H9 (cell line): ENCODE results near the gene RAB11FIP4. TPM values are rescaled to one million over a fixed set of nuclear protein-coding genes. Genes with fewer than 3 reads are reported as not detected.

ENCODE experiments used
- DNase-seq: peaks from one replicate; pipeline ENCODE4 v3.0.0-alpha.2; 2017
- H2AFZ ChIP-seq: one replicate; pipeline ENCODE4 v1.6.1; 2013; ENCODE audit warnings: mild to moderate bottlenecking, low read length, control low read depth, moderate library complexity
- H2AK5ac ChIP-seq: 2 replicates; pipeline ENCODE4 v1.6.1; 2013; ENCODE audit warnings: low read length, control low read depth, mixed read lengths; ENCODE audit not compliant: insufficient read length
- H2BK120ac ChIP-seq: one replicate; pipeline ENCODE4 v1.6.1; 2013; ENCODE audit warnings: low read depth, mild to moderate bottlenecking, low read length, control low read depth, inconsistent platforms; ENCODE audit not compliant: poor library complexity, severe bottlenecking
- H2BK12ac ChIP-seq: 2 replicates; pipeline ENCODE4 v1.6.1; 2013; ENCODE audit warnings: low read length, control low read depth, mixed read lengths, low read depth; ENCODE audit not compliant: insufficient read length
- H2BK15ac ChIP-seq: 2 replicates; pipeline ENCODE4 v1.6.1; 2013; ENCODE audit warnings: low read depth, low read length, control low read depth
- H2BK20ac ChIP-seq: one replicate; pipeline ENCODE4 v1.6.1; 2013; ENCODE audit warnings: low read depth, mild to moderate bottlenecking, low read length, control low read depth, inconsistent platforms; ENCODE audit not compliant: poor library complexity, severe bottlenecking
- H2BK5ac ChIP-seq: 2 replicates; pipeline ENCODE4 v1.6.1; 2013; ENCODE audit warnings: low read length, control low read depth, mixed read lengths; ENCODE audit not compliant: insufficient read length
- H3K14ac ChIP-seq: 2 replicates; pipeline ENCODE4 v1.6.1; 2013; ENCODE audit warnings: low read length, control low read depth; ENCODE audit not compliant: insufficient read depth
- H3K18ac ChIP-seq: 2 replicates; pipeline ENCODE4 v1.6.1; 2013; ENCODE audit warnings: low read depth, mild to moderate bottlenecking, mixed read lengths, low read length, control low read depth; ENCODE audit not compliant: insufficient read length
- H3K23ac ChIP-seq: 2 replicates; pipeline ENCODE4 v1.6.1; 2013; ENCODE audit warnings: low read length, control low read depth, mixed read lengths, low read depth; ENCODE audit not compliant: insufficient read length
- H3K23me2 ChIP-seq: 2 replicates; pipeline ENCODE4 v1.6.1; 2013; ENCODE audit warnings: low read depth, mild to moderate bottlenecking, mixed read lengths, low read length, control low read depth; ENCODE audit not compliant: insufficient read length, poor library complexity, severe bottlenecking
- H3K27ac ChIP-seq: 2 replicates; pipeline ENCODE4 v1.5.1; 2013; ENCODE audit warnings: low read length, control low read depth, mixed read lengths, low read depth; ENCODE audit not compliant: insufficient read length
- H3K27me3 ChIP-seq: 2 replicates; pipeline ENCODE4 v1.6.1; 2013; ENCODE audit warnings: low read length, control low read depth, inconsistent platforms; ENCODE audit not compliant: insufficient read depth
- H3K4ac ChIP-seq: 2 replicates; pipeline ENCODE4 v1.6.1; 2013; ENCODE audit warnings: low read depth, mild to moderate bottlenecking, control low read depth, inconsistent platforms, low read length, moderate library complexity
- H3K4me1 ChIP-seq: 2 replicates; pipeline ENCODE4 v1.6.1; 2013; ENCODE audit warnings: low read length, control low read depth, inconsistent platforms; ENCODE audit not compliant: insufficient read depth
- H3K4me2 ChIP-seq: 2 replicates; pipeline ENCODE4 v1.6.1; 2013; ENCODE audit warnings: low read length, control low read depth, mixed read lengths; ENCODE audit not compliant: insufficient read length, insufficient read depth
- H3K56ac ChIP-seq: 2 replicates; pipeline ENCODE4 v1.6.1; 2013; ENCODE audit warnings: low read depth, mild to moderate bottlenecking, mixed read lengths, low read length, control low read depth; ENCODE audit not compliant: insufficient read length
- H3K79me1 ChIP-seq: 2 replicates; pipeline ENCODE4 v1.6.1; 2013; ENCODE audit warnings: low read depth, mild to moderate bottlenecking, moderate library complexity, low read length, control low read depth, inconsistent platforms; ENCODE audit not compliant: insufficient read depth, poor library complexity, severe bottlenecking
- H3K79me2 ChIP-seq: 2 replicates; pipeline ENCODE4 v1.6.1; 2013; ENCODE audit warnings: low read length, control low read depth, inconsistent platforms; ENCODE audit not compliant: insufficient read depth
- H3K9ac ChIP-seq: 2 replicates; pipeline ENCODE4 v1.6.1; 2013; ENCODE audit warnings: low read length, control low read depth, mixed read lengths; ENCODE audit not compliant: insufficient read length; ENCODE audit errors: extremely low read depth
- H3K9me3 ChIP-seq: one replicate; pipeline ENCODE4 v1.6.1; 2013; ENCODE audit warnings: low read depth, low read length, inconsistent platforms; ENCODE audit not compliant: control insufficient read depth
- H3T11ph ChIP-seq: one replicate; pipeline ENCODE4 v1.6.1; 2013; ENCODE audit warnings: mild to moderate bottlenecking, low read length, control low read depth, inconsistent platforms
- H4K20me1 ChIP-seq: one replicate; pipeline ENCODE4 v1.6.1; 2013; ENCODE audit not compliant: control insufficient read depth, insufficient read length, insufficient read depth
- H4K5ac ChIP-seq: 2 replicates; pipeline ENCODE4 v1.6.1; 2013; ENCODE audit warnings: low read depth, mild to moderate bottlenecking, mixed read lengths, low read length, control low read depth; ENCODE audit not compliant: insufficient read length
- H4K8ac ChIP-seq: replicated peaks from 2 replicates; pipeline ENCODE4 v1.6.1; 2013; ENCODE audit warnings: low read length, control low read depth, mixed read lengths, low read depth; ENCODE audit not compliant: insufficient read length
- H4K91ac ChIP-seq: 2 replicates; pipeline ENCODE4 v1.6.1; 2013; ENCODE audit warnings: low read depth, mild to moderate bottlenecking, moderate library complexity, mixed read lengths, low read length, control low read depth; ENCODE audit not compliant: insufficient read length
- H3K27ac Mint-ChIP-seq, 3 experiments: 2 replicates in 2 of 3; 3 replicates in 1 of 3; pipeline ENCODE4 v1.8.0; 2020 to 2021; ENCODE audit warnings: mixed read lengths in 3 of 3, mild to moderate bottlenecking in 1 of 3, moderate library complexity in 1 of 3
- H3K27me3 Mint-ChIP-seq: 2 replicates; pipeline ENCODE4 v1.8.0; 2021; ENCODE audit warnings: low read depth, mild to moderate bottlenecking, moderate library complexity, mixed read lengths
- H3K36me3 Mint-ChIP-seq, 3 experiments: 2 replicates in 2 of 3; 3 replicates in 1 of 3; pipeline ENCODE4 v1.8.0; 2020 to 2021; ENCODE audit warnings: low read depth in 3 of 3, mixed read lengths in 3 of 3; ENCODE audit not compliant: insufficient read depth in 1 of 3
- H3K4me1 Mint-ChIP-seq, 2 experiments: 2 replicates each; pipeline ENCODE4 v1.8.0; 2020; ENCODE audit warnings: mixed read lengths in 2 of 2
- H3K4me3 Mint-ChIP-seq, 2 experiments: 2 replicates in 1 of 2; 3 replicates in 1 of 2; pipeline ENCODE4 v1.8.0; 2020 to 2021; ENCODE audit warnings: mild to moderate bottlenecking in 2 of 2, mixed read lengths in 2 of 2, moderate library complexity in 1 of 2
- H3K9me3 Mint-ChIP-seq, 2 experiments: 2 replicates in 1 of 2; 3 replicates in 1 of 2; pipeline ENCODE4 v1.8.0; 2020; ENCODE audit warnings: mild to moderate bottlenecking in 2 of 2, mixed read lengths in 2 of 2, moderate library complexity in 1 of 2
- CTCF ChIP-seq: fragments of 200-600 bp; sonication (generic); conservative IDR thresholded peaks from 3 replicates; pipeline ENCODE4 v1.8.0; 2021; ENCODE audit warnings: antibody characterized with exemption, mild to moderate bottlenecking
- WGBS: extraction: QIAGEN DNeasy Blood & Tissue Kit; methylation state at CpG from one replicate; pipeline ENCODE4 v1.1.7; 2013; ENCODE audit warnings: missing lambda C conversion rate, low lambda C conversion rate, mixed read lengths; ENCODE audit not compliant: insufficient read length; ENCODE audit errors: extremely low coverage; 5-methylcytosine and 5-hydroxymethylcytosine counted together
- total RNA-seq: library from RNA; stranded (reverse); gene quantifications from 2 replicates; pipeline ENCODE4 v1.2.1, GENCODE V29; 2021

The RAB11FIP4 gene
- total RNA-seq, 1 experiment from 2014 or later, result 25.7 TPM

DNA sequence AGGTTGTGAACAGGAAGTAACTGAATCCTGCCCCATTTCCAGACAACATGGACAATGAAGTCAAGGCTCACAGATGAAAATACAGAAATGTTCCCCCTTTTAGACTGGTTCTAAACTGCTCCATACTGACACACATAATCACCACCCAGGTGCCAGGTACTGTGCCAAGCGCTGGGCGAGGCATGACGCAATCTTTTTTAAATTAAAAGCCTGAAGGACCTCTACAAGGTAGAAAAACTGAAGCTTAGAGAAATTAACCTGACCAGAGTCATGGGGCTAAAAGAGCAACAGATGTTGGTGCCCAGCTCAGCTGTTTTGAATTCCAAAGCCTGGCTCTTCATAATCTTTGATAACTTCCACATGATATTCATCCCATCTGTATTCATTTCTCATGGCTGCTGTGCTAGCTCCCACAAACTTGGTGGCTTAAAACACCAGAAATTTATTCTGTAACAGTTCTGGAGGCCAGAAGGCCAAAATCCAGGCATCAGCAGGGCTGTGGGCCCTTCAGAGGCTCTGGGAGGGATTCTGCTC lies 4.9 kb upstream of the RAB11FIP4 start:
- Histone ChIP-seq H3K79me2 (no peaks in the 10 kb centered on the region), H3K56ac (no peak overlapping the region), H3K79me1 (no peaks in the 10 kb centered on the region), H3K14ac (no peak overlapping the region), H3K23ac (no peak overlapping the region), H3K27me3 (no peaks in the 10 kb centered on the region; the same call in 1 of the 2 replicates), H3K4me2 (no peak overlapping the region), H2AK5ac (no peak overlapping the region), H2AFZ (no peak overlapping the region), H4K8ac (no peak overlapping the region), H3K23me2 (peaks cover 5% of the 10 kb centered on the region), H4K20me1 (peaks cover 3% of the 10 kb centered on the region), H3K9me3 (no peaks in the 10 kb centered on the region), H4K5ac (no peak overlapping the region), H2BK5ac (no peak overlapping the region), H4K91ac (no peak overlapping the region), H2BK15ac (no peak overlapping the region), H2BK12ac (no peak overlapping the region), H2BK20ac (no peak overlapping the region), H3K4me1 (peaks cover 3% of the 10 kb centered on the region; the same call in 1 of the 2 replicates), H3K27ac (no peak overlapping the region), H3K18ac (no peak overlapping the region), H3K9ac (no peak overlapping the region), H2BK120ac (no peak overlapping the region), H3T11ph (no peak overlapping the region), H3K4ac (no peak overlapping the region)
- peaks cover 28% of the 10 kb centered on the region for H3K27me3 Mint-ChIP-seq
- WGBS, result no CpG with 5 or more reads among the region's 3 CpGs
- H3K9me3 Mint-ChIP-seq, result no peaks in the 10 kb centered on the region
- H3K4me1 Mint-ChIP-seq, result peaks cover 15 to 18% of the 10 kb centered on the region in 2 experiments
- no peak for DNase-seq
- H3K27ac Mint-ChIP-seq, result no peak overlapping the region; a peak in 1 of 7 replicates
- no peak overlapping the region for H3K4me3 Mint-ChIP-seq
- TF ChIP-seq CTCF, result no peak
- H3K36me3 Mint-ChIP-seq, result peaks cover 0 to 2% (median 0%) of the 10 kb centered on the region in 3 experiments; a peak in 1 of 7 replicates
